SK-MEL-5 (cell line): Measurements from ENCODE around the gene JUNB. TPM values are rescaled to one million over a fixed set of nuclear protein-coding genes. Genes with fewer than 3 reads are reported as not detected.

Experiments
- DNase-seq: peaks from one replicate; pipeline ENCODE4 v3.0.0-alpha.2; 2016; ENCODE audit warnings: low read depth, low spot score
- in situ Hi-C: cut with HindIII; loops from 2 replicates; pipeline ENCODE4 v1.10.0; 2016; ENCODE audit warnings: low sequenced_read_pairs, high pct_unique_total_duplicates, low pct_unique_long_range_greater_than_20kb
- total RNA-seq: library from RNA; depleted of rRNA; stranded (reverse); fragments of >200 nt; shearing (Covaris generic); gene quantifications from 2 replicates; pipeline ENCODE4 v1.2.3, GENCODE V29; 2014

JUNB gene
- total RNA-seq, 1 experiment from 2014 or later = 30.7 TPM

GRCh38 chr19:12785431-12786031 is 5.8 kb upstream of the JUNB start:
- DNase-seq = no peak
- in situ Hi-C loops = no loop called here

GRCh38 chr19:12786141-12786870 is 5.0 kb upstream of the JUNB start:
- no peak for DNase-seq
- in situ Hi-C loops = no loop called here

GRCh38 chr19:12786952-12787351 is 4.3 kb upstream of the JUNB start:
- no peak for DNase-seq
- in situ Hi-C loops = no loop called here

GRCh38 chr19:12787458-12787857 is 3.8 kb upstream of the JUNB start:
- DNase-seq = no peak
- in situ Hi-C loops = no loop called here

GRCh38 chr19:12788042-12788681 is 3.1 kb upstream of the JUNB start:
- in situ Hi-C loops = no loop called here
- no peak for DNase-seq

- in situ Hi-C loops = no loop called here
- DNase-seq = peak; percentile 61
Measured at GRCh38 chr19:12788682-12789097, 2.6 kb upstream of the JUNB start.

- no peak for DNase-seq
- in situ Hi-C loops = no loop called here
Measured at GRCh38 chr19:12789098-12789903, 2.0 kb upstream of the JUNB start.

- DNase-seq = no peak
- in situ Hi-C loops = no loop called here
Measured at GRCh38 chr19:12789904-12790619, 1.2 kb upstream of the JUNB start.

- in situ Hi-C loops = no loop called here
- no peak for DNase-seq
Measured at GRCh38 chr19:12790628-12791344, 500 bp upstream of the JUNB start.

- in situ Hi-C loops = no loop called here
- DNase-seq = peak; percentile 48
Measured at GRCh38 chr19:12792051-12792852, 966 bp downstream of the JUNB start.

- DNase-seq = no peak
- in situ Hi-C loops = no loop called here
Measured at GRCh38 chr19:12792853-12793289, 1.6 kb downstream of the JUNB start.

- peak; percentile 87 for DNase-seq
- in situ Hi-C loops = no loop called here
Measured at GRCh38 chr19:12793290-12794195, 2.3 kb downstream of the JUNB start.

- in situ Hi-C loops = no loop called here
Measured at GRCh38 chr19:12794196-12794941, 3.1 kb downstream of the JUNB start.

GRCh38 chr19:12794971-12795381 is 3.7 kb downstream of the JUNB start:
- in situ Hi-C loops = no loop called here
- DNase-seq = no peak

More at GRCh38 chr19:12794196-12794941, 3.1 kb downstream of the JUNB start:
- no peak for DNase-seq
